ENCODE data around the gene SDSL. TPM values are rescaled to one million over a fixed set of nuclear protein-coding genes. Genes with fewer than 3 reads are reported as not detected.

Gene SDSL
- total RNA-seq, 1 experiment from 2014 or later: 0.52 TPM

DNA sequence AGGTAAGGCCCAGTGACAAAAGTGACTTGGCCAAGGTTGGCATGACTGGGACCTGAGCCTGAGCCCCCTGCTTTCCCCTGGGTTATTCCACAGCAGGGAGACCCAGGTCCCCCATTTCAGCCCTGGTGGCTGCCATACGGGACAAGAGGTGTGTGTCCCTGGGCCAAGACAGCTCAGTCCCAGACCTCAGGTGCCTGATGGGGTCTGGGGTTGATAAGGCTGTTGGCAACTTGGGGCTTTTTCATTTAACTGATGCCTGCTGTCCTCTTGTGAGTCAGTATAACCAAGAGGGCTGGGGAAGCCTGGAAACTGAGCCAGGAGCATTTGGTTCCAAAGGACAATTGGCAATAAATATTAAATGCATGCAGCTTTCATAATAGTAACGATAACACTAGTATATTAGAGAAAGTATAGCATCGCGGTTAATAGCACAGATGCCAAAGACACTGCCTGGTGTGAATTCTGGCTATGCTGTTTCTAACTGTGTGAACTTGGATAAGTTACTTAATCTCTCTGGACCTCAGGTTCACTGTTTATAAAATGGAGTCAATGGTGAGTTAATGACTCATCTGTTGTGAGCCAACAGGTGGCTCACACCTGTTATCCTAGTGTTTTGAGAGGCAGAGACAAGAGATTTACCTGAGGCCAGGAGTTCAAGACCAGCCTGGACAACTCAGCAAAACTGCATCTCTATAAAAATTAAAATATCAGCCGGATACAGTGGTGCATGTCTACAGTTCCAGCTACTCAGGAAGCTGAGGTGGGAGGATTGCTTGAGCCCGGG, 898 bp downstream of the SDSL start:
- no peak for ATAC-seq
- Mint-ChIP-seq H3K27ac (no peak overlapping the region), H3K27me3 (ENCODE audit: low read depth) (no peaks in the 10 kb centered on the region), H3K4me3 (no peak overlapping the region), H3K36me3 (no peaks in the 10 kb centered on the region), H3K4me1 (peaks cover 16% of the 10 kb centered on the region), H3K9me3 (no peaks in the 10 kb centered on the region)
- ChIA-PET POLR2A (no interaction called here), CTCF (interaction anchor here (0.6 to 1.1 kb wide), 3 partner anchors 10 to 288 kb away, joined by 3 to 4 read pairs (median 3); partner anchors contain the start of gene RASAL1)
- TF ChIP-seq ZNF263 (CRISPR knock-in tag; IDR thresholded peaks at IDR 0.05; ENCODE audit: low read depth) (no peak), ESRRA (CRISPR knock-in tag; IDR thresholded peaks at IDR 0.05; ENCODE audit: borderline replicate concordance) (no peak), IRF2 (CRISPR knock-in tag; IDR thresholded peaks at IDR 0.05; ENCODE audit: borderline replicate concordance, low read depth) (no peak), PRRX2 (CRISPR knock-in tag; IDR thresholded peaks at IDR 0.05) (no peak), ATF1 (CRISPR knock-in tag; IDR thresholded peaks at IDR 0.05) (no peak), SMAD3 (CRISPR knock-in tag; IDR thresholded peaks at IDR 0.05; ENCODE audit: borderline replicate concordance) (no peak), TEAD1 (CRISPR knock-in tag; IDR thresholded peaks at IDR 0.05) (no peak), MXD4 (CRISPR knock-in tag; IDR thresholded peaks at IDR 0.05; ENCODE audit: borderline replicate concordance) (no peak), NFYB (CRISPR knock-in tag; conservative IDR thresholded peaks at IDR 0.05; ENCODE audit: low read depth) (no peak), ZBTB21 (CRISPR knock-in tag; IDR thresholded peaks at IDR 0.05; ENCODE audit: borderline replicate concordance) (no peak)
- TF ChIP-seq, protein P1, sequence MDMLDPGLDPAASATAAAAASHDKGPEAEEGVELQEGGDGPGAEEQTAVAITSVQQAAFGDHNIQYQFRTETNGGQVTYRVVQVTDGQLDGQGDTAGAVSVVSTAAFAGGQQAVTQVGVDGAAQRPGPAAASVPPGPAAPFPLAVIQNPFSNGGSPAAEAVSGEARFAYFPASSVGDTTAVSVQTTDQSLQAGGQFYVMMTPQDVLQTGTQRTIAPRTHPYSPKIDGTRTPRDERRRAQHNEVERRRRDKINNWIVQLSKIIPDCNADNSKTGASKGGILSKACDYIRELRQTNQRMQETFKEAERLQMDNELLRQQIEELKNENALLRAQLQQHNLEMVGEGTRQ (CRISPR knock-in tag; IDR thresholded peaks at IDR 0.05): no peak
- TF ChIP-seq, protein P2, sequence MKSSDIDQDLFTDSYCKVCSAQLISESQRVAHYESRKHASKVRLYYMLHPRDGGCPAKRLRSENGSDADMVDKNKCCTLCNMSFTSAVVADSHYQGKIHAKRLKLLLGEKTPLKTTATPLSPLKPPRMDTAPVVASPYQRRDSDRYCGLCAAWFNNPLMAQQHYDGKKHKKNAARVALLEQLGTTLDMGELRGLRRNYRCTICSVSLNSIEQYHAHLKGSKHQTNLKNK (CRISPR knock-in tag; IDR thresholded peaks at IDR 0.05): no peak
- TF ChIP-seq, protein P3, sequence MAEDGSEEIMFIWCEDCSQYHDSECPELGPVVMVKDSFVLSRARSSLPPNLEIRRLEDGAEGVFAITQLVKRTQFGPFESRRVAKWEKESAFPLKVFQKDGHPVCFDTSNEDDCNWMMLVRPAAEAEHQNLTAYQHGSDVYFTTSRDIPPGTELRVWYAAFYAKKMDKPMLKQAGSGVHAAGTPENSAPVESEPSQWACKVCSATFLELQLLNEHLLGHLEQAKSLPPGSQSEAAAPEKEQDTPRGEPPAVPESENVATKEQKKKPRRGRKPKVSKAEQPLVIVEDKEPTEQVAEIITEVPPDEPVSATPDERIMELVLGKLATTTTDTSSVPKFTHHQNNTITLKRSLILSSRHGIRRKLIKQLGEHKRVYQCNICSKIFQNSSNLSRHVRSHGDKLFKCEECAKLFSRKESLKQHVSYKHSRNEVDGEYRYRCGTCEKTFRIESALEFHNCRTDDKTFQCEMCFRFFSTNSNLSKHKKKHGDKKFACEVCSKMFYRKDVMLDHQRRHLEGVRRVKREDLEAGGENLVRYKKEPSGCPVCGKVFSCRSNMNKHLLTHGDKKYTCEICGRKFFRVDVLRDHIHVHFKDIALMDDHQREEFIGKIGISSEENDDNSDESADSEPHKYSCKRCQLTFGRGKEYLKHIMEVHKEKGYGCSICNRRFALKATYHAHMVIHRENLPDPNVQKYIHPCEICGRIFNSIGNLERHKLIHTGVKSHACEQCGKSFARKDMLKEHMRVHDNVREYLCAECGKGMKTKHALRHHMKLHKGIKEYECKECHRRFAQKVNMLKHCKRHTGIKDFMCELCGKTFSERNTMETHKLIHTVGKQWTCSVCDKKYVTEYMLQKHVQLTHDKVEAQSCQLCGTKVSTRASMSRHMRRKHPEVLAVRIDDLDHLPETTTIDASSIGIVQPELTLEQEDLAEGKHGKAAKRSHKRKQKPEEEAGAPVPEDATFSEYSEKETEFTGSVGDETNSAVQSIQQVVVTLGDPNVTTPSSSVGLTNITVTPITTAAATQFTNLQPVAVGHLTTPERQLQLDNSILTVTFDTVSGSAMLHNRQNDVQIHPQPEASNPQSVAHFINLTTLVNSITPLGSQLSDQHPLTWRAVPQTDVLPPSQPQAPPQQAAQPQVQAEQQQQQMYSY (CRISPR knock-in tag; IDR thresholded peaks at IDR 0.05): no peak
- TF ChIP-seq, protein P4, sequence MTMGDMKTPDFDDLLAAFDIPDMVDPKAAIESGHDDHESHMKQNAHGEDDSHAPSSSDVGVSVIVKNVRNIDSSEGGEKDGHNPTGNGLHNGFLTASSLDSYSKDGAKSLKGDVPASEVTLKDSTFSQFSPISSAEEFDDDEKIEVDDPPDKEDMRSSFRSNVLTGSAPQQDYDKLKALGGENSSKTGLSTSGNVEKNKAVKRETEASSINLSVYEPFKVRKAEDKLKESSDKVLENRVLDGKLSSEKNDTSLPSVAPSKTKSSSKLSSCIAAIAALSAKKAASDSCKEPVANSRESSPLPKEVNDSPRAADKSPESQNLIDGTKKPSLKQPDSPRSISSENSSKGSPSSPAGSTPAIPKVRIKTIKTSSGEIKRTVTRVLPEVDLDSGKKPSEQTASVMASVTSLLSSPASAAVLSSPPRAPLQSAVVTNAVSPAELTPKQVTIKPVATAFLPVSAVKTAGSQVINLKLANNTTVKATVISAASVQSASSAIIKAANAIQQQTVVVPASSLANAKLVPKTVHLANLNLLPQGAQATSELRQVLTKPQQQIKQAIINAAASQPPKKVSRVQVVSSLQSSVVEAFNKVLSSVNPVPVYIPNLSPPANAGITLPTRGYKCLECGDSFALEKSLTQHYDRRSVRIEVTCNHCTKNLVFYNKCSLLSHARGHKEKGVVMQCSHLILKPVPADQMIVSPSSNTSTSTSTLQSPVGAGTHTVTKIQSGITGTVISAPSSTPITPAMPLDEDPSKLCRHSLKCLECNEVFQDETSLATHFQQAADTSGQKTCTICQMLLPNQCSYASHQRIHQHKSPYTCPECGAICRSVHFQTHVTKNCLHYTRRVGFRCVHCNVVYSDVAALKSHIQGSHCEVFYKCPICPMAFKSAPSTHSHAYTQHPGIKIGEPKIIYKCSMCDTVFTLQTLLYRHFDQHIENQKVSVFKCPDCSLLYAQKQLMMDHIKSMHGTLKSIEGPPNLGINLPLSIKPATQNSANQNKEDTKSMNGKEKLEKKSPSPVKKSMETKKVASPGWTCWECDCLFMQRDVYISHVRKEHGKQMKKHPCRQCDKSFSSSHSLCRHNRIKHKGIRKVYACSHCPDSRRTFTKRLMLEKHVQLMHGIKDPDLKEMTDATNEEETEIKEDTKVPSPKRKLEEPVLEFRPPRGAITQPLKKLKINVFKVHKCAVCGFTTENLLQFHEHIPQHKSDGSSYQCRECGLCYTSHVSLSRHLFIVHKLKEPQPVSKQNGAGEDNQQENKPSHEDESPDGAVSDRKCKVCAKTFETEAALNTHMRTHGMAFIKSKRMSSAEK (CRISPR knock-in tag; IDR thresholded peaks at IDR 0.05; ENCODE audit: borderline replicate concordance): no peak
- TF ChIP-seq, protein P5, sequence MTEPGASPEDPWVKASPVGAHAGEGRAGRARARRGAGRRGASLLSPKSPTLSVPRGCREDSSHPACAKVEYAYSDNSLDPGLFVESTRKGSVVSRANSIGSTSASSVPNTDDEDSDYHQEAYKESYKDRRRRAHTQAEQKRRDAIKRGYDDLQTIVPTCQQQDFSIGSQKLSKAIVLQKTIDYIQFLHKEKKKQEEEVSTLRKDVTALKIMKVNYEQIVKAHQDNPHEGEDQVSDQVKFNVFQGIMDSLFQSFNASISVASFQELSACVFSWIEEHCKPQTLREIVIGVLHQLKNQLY (CRISPR knock-in tag; IDR thresholded peaks at IDR 0.05): no peak
- TF ChIP-seq, protein P6, sequence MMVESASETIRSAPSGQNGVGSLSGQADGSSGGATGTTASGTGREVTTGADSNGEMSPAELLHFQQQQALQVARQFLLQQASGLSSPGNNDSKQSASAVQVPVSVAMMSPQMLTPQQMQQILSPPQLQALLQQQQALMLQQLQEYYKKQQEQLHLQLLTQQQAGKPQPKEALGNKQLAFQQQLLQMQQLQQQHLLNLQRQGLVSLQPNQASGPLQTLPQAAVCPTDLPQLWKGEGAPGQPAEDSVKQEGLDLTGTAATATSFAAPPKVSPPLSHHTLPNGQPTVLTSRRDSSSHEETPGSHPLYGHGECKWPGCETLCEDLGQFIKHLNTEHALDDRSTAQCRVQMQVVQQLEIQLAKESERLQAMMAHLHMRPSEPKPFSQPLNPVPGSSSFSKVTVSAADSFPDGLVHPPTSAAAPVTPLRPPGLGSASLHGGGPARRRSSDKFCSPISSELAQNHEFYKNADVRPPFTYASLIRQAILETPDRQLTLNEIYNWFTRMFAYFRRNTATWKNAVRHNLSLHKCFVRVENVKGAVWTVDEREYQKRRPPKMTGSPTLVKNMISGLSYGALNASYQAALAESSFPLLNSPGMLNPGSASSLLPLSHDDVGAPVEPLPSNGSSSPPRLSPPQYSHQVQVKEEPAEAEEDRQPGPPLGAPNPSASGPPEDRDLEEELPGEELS (CRISPR knock-in tag; IDR thresholded peaks at IDR 0.05): no peak
- TF ChIP-seq, protein P7, sequence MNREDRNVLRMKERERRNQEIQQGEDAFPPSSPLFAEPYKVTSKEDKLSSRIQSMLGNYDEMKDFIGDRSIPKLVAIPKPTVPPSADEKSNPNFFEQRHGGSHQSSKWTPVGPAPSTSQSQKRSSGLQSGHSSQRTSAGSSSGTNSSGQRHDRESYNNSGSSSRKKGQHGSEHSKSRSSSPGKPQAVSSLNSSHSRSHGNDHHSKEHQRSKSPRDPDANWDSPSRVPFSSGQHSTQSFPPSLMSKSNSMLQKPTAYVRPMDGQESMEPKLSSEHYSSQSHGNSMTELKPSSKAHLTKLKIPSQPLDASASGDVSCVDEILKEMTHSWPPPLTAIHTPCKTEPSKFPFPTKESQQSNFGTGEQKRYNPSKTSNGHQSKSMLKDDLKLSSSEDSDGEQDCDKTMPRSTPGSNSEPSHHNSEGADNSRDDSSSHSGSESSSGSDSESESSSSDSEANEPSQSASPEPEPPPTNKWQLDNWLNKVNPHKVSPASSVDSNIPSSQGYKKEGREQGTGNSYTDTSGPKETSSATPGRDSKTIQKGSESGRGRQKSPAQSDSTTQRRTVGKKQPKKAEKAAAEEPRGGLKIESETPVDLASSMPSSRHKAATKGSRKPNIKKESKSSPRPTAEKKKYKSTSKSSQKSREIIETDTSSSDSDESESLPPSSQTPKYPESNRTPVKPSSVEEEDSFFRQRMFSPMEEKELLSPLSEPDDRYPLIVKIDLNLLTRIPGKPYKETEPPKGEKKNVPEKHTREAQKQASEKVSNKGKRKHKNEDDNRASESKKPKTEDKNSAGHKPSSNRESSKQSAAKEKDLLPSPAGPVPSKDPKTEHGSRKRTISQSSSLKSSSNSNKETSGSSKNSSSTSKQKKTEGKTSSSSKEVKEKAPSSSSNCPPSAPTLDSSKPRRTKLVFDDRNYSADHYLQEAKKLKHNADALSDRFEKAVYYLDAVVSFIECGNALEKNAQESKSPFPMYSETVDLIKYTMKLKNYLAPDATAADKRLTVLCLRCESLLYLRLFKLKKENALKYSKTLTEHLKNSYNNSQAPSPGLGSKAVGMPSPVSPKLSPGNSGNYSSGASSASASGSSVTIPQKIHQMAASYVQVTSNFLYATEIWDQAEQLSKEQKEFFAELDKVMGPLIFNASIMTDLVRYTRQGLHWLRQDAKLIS (CRISPR knock-in tag; IDR thresholded peaks at IDR 0.05; ENCODE audit: borderline replicate concordance): no peak
- TF ChIP-seq, protein P8, sequence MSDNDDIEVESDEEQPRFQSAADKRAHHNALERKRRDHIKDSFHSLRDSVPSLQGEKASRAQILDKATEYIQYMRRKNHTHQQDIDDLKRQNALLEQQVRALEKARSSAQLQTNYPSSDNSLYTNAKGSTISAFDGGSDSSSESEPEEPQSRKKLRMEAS (CRISPR knock-in tag; IDR thresholded peaks at IDR 0.05): no peak
- DNase-seq (ENCODE audit: low spot score): no peak
